HT1080 (cell line): Measurements from ENCODE around the gene KCTD5. TPM values are rescaled to one million over a fixed set of nuclear protein-coding genes. Genes with fewer than 3 reads are reported as not detected.
"Not testable (repeated sequence)": the region's sequence is repeated elsewhere in the genome, so short reads cannot be mapped to it uniquely, and the experiment has no call there.

ENCODE experiments used
- DNase-seq: peaks from one replicate; pipeline ENCODE4 v3.0.0-alpha.2; 2015; ENCODE audit warnings: low read depth
- total RNA-seq: library from RNA; depleted of rRNA; stranded (reverse); fragments of >200 nt; shearing (Covaris generic); gene quantifications from 2 replicates; pipeline ENCODE4 v1.2.3, GENCODE V29; 2014

The KCTD5 gene
- total RNA-seq, 1 experiment from 2014 or later, result 61.4 TPM

DNA sequence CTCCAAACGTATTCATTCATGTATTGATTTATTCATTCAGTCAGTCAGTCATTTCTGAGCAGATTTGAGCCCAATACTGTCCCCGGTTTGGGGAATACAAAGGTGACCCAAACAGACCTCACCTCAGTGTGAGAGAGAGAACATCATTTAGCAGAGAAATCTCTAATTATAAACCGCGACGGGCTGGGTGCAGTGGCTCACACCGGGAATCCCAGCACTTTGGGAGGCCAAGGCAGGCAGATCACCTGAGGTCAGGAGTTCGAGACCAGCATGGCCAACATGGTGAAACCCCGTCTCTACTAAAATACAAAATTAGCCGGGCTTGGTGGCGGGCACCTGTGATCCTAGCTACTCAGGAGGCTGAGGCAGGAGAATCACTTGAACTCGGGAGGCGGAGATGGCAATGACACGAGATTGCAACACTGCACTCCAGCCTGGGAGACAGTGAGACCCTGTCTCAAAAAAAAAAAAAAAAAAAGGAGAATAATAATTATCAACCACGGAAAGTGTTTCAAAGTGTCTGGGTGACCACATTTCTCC, 39.4 kb downstream of the KCTD5 start:
- DNase-seq, result not testable (repeated sequence)

DNA sequence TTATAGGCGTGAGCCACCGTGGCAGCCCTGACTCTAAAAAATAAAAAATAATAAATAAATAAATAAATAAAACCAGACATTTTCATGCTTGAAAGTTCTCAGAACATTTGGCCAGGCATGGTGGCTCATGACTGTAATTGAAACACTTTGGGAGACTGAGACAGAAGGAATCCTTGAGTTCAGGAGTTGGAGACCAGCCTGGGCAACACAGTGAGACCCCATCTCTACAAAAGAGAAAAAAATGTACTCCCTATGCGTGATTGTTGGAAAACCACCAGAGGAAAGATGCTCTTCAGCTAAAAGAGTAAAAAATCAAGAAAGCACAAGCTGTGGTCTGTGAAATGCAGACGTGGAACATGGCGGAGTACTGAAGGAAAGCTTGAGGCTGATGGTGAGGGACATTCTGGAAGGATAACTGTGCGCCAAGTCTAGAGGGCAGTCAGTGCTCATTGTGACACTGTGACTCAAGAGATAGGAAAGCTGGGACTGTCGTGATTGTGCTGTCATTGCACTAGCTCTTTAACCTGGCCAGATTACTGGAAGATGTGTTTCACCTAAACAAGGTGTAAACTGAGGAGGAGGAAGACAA, 41.9 kb downstream of the KCTD5 start:
- DNase-seq, result no peak

DNA sequence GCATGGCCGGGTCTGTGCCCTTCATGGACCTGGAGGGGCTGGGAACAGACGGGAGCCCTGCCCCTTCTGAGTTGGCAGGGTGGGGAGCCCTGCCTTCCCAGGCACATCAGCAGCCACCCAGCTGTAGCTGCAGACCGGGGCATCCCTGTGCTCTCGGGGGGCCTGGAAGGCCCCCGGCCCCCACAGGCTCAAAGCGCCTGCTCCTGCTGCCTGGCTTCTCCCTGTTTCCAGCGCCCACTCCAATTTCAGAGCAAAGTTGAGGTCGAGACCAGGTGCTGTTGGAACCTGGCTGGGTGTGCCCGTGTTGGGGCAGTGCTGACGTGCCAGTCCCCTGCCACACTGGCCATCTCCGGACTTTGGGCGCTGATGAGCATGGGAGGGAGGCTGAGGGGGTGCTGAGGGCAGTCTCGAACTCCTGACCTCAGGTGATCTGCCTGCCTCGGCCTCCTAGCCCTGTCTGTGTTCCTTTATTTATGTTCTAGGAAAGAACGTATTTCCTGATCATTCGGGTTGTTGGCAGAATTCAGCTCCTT, 42.6 kb downstream of the KCTD5 start:
- no peak for DNase-seq

DNA sequence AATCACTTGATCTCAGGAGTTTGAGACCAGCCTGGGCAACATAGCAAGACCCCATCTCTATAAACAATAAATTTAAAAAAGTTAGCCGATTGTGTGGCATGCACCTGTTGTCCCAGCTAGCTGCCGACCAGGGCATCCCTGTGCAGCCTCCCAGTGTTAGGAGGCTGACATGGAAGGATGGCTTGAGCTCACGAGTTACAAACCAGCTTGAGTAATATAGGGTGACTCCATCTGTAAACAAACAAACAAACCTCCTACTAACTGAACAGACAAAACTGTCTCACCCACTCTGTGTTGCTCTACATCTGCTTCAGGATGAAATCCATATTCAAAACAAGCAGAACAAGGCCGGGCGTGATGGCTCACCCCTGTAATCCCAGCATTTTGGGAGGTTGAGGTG, 44.6 kb downstream of the KCTD5 start:
- DNase-seq, result no peak

DNA sequence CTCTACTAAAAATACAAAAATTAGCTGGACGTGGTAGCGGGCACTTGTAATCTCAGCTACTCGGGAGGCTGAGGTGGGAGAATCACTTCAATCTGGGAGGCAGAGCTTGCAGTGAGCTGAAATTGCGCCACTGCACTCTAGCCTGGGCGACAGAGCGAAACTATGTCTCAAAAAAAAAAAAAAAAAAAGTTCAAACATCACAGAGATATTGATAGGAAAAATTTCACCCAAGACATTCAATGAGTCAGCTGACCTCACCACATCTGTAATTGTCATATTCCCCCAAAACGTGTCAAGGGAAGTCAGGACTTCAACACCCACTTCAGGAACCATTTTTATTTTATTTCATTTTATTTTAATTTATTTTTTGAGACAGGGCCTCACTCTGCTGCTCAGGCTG, 45.7 kb downstream of the KCTD5 start:
- no peak for DNase-seq

DNA sequence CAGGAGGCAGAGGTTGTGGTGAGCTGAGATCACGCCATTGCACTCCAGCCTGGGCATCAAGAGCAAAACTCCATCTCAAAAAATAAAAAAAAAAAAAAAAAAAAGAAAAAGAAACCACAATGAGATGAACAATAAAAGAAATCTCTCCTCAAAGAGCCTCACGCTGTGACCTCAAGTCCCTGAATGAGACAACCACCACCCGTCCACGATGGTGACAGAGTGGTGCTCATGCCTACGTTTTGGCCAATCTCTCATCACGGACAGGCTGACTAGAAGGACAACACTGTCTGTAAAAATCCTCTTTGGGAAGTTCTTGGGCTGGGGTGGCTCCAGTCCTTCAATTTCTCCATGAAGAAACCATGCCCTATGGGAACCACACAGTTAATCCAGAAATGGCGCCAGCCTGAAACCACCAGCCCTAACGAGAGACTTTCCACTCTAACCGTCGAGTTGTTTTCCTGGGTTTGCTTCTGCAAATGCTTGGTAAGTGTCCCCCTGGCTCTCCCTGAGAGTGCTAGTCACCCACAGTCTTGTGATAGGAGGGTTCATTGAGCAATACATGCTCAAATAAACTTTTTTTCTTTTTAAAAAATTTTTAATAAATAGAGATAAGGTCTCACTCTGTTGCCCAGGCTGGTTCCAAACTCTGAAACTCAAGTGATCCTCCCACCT, 52.7 kb downstream of the KCTD5 start:
- no peak for DNase-seq

DNA sequence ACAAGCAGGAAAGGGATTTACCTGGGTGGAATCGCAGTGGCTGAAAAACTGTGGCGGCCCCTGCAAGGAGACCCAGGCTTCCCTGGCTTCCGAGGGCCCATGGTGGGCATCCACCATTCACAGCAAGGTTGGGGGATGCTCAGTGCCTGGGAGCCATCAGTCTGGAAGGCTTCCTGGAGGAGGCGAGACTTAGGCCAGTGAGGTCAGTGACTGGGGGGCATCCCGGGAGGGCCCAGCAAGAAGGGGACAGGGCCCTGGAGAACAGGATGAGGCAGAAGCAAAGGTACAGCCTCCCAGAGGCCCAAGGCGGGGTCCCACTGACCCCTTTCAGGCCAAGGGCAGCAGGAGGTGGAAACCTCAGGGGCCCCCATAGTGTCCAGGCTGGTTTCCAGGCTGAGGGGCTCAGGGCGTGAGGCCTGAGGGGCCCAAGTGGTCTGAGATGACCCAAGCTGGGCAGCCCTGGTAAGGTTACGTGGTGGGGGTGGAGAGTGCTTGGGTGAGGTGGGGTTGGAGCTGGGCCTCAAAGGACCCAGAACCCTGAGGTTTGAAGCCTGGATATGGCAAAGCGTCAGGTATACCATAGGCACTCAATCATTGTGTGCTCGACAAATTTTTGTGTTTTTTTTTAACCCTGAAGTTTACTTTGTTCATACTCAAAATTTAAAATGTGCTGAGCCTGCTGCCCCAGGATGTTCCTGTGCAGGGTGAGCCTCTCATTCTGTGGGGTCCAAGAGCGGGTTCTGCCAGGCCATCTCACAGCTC, 54.3 kb downstream of the KCTD5 start:
- DNase-seq, result no peak

DNA sequence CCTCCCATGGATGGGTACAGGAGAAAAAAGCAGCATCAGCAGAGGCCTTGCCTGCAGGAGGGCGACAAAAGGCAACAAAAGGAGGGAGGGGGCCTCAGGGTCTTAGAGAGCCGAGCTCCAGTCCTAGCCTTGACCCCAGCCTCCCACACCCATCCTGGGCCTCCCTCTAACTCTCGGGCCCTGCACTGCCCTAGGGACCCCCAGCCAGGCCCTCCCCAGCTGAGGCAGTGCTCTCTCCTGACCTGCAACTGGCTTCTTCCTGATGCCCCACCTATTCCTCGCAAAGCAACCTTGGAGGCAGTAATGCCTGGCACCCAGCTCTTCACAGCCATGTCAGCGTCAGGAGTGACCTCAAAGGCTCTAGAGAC, 54.9 kb downstream of the KCTD5 start:
- no peak for DNase-seq

DNA sequence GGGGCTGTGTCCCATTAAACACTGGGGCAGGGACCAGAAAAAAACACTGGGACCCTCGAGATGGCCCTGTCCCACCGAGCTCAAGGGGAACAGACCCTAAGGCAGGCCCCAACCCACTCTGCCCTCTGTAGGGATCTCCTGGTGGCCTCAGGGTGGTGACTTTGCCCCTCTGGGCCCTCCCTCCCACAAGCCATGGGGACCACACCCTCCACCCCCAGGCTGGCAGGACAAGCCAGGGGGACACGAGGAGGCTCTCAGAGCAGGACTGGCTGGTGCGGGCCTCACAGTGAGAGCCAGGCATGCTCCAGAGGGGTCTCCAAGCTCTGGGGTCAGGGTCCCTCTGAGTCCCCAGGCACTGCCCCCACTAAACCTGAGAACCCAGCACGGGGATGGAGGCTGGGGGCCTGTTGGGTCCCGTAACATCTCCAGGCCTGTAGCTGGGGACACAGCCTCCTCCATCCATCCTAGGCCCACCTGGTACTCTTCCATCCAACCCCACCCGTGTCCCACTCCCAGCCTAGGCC, 55.6 kb downstream of the KCTD5 start:
- no peak for DNase-seq

DNA sequence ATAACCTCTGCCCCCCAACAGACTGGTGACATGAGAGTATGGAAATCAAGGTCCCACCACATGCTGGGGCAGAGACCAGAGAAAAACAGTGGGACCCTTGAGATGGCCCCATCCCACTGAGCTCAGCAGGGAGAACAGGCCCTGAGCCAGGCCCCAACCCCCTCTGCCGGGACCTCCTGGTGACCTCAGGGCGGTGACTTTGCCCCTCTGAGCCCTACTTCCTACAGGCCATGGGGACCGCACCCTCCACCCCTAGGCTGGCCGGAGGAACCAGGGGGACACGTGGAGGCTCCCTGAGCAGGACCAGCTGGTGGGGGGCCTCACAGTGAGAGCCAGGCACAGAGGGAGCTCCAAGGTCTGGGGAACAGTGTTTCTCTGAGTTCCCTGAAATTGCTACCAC, 56.3 kb downstream of the KCTD5 start:
- DNase-seq, result no peak

DNA sequence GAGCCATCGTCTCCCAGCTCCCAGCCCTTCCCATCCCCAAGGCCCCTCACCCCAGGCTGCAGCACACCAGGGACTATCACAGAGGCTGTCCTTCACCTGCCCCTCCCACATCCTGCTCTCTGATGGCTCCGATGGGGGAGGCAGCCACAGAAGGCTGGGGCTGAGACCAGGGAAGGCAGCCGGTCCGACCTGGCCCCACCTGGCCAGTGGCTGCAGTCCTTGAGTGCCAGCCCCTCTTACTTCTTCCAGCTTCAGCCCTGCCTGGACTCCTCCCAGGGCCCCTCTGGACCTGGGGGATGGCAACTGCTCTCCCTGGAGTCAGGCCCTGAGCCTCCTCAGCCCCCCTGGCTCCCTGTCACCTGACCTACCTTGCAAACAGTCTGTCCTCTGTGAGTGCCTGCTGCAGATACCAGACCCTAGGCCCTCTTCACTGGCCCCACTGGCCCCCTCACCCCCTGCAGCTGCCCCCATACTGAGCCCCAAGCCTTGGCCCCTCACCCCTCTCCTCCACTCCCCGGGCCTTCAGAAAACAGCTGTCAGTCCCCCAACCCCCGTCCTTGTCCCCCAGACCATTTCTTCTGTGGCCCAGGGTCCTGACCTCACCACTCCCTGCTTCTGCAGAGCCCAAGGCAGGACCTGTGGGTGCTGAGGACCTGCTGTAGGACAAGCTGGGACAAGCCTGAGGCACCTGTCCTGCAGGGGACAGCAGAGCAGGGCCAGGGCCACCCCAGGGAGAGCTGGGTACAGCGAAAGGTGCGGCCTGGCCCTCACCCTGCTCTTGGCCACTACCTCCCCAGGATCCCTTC, 57.5 kb downstream of the KCTD5 start:
- DNase-seq, result no peak

DNA sequence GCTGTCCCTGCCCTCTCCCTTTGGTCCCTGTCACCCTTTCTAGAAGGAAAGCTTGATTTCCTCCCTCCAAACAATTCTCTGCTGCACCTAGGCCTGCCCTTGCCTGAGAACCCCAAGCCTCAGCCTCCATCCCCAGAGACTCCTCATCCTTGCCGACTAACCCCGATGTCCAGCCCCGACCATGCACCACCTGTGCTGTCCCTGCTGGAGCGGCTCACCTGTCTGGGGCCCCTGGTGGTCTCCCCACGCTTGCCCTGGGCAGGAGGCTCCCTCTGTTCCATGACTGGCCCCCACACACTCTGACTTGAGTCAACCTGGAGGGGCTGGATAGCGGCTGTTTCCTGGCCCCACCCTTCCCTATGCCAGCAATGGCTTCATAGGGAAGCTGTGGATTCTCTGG, 58.2 kb downstream of the KCTD5 start:
- no peak for DNase-seq

DNA sequence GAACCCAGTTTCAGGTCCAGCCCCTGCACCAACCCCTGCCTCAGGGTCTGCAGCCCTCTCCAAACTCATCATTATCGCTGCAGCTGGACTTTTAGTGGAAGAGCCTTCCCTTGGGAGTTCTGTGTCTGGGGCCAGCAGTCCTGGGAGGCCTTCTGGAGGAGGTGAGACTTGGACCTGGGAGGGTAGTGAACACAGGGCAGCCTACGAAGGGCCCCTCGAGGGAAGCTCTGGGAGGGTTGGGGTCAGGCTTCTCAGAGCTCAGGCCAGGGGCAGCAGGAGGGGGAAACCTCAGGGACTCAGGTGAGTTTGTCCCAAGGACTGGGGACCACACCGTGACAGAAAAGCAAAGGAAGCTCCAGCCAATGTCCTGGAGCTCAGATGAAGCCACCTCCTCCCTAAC, 58.8 kb downstream of the KCTD5 start:
- DNase-seq, result no peak

DNA sequence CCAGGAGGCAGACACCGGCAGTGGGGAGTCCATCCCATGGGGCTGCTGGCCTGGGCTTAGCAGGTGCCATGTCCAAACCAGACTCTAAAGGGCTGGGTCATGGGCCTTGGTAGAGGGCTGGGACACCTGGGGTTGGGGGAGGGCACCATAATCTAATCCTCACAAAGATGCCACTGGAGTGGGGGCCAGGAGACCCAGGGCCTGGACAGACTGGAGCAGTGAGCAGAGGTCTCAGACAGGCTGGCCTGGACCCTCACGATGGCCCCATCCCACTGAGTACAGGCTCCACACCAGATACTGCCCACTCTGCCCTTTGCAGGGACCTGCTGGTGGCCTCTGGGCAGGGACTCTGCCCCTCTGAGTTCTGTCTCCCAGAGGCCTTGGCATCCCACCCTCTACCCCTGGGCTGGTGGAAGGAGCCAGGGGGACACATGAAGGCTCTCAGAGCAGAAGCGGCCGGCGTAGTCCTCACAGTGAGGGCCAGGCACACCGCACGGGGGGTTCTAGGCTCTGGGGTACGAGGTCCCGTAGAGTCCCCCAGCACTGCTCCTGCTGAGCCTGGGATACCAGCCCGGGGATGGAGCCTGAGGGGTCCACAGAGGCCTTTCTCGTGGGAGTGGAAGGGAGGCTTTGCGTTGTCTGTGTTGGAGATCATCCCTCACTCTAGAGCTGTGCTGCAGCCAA, 60.1 kb downstream of the KCTD5 start:
- no peak for DNase-seq

DNA sequence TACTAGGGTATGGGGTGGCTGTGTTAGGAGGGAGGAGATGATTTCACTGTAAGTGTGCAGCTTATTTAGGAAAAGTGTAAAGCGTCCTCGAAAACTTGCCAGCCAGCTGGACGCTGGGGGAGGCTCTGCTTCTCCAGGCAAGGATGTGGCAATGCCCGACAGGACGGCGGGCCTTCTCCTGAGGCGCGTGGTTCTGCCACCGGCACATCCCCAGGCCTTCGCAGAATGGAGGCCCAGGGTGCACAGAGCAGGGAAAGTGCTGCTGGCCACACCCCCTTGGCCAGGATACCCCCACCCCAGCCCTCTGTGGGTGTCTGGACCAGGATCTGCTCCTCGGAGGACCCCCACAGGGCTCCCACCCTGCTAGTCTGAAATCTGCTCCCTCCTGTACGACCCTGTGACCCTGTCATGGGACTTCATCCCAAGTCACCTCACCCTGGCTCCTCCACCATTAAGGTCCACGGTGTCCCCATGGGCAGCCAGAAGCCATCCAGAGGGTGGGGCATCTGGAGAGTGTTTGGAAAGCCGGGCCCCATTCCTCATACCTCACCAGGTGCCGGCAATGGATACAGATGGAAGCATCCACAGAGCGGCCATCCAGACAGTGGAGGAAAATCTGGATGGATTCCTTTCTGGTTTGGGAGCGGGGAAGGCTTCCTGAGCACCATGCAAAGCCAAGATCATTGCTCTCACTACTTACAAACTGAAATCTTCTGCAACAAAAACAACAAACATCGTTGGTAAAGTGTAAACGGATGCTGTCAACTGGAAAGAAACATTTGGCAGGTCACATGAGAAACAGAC, 60.9 kb downstream of the KCTD5 start:
- no peak for DNase-seq

DNA sequence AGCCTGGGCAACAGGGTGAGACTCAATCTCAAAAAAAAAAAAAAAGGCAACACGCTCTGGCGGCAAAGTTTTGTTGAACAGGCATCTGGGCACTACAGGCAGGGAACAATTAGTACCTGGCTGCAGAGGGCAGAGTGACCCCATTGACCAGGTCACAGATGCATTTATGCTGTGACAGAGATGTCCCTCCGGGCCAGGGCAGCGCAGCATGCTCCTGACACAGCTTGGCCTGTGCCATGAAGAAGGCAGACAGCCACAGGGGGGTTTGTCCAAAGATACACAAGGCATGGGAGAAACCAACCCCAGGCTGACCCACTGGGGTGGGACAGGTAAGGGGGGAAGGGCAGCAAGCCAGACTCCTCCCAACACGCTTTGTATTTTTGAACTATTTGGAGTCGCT, 62.4 kb downstream of the KCTD5 start:
- no peak for DNase-seq

DNA sequence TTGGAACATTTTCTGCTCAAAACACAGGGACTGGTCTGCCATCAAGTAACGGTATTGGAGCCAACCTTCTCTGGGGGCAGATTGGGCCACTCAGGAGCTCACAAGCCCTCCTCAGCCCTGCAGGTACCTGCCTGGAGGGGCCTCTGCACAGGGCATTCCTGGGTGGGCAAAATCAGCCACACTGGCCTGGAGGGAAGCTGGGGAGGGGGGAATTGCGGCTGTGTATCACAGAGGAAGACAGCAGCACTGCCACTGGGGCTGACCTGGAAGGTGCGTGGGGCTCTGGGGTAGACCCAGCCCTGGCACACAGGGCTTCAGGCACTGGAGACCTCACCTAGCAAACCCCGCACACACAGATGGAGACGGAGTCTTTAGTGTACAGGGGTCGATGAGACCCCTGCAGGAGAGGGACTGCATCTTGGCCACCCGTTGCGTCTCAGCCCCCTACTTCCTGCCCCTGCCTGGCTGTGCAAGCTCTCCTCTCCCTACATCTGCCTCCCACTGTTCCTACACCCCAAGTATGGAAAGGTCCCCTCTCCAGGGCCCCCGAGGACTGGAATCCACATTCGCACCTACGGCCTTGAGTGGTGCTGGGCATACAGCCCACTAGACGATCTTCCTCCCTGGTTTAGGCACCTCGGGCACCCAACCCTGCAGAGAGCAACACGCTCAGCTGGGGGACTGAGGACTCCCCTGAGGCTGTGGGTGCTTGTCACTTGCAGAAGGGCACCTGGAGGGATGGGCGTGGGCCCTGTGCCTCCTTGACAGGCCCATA, 63.0 kb downstream of the KCTD5 start:
- DNase-seq, result no peak

DNA sequence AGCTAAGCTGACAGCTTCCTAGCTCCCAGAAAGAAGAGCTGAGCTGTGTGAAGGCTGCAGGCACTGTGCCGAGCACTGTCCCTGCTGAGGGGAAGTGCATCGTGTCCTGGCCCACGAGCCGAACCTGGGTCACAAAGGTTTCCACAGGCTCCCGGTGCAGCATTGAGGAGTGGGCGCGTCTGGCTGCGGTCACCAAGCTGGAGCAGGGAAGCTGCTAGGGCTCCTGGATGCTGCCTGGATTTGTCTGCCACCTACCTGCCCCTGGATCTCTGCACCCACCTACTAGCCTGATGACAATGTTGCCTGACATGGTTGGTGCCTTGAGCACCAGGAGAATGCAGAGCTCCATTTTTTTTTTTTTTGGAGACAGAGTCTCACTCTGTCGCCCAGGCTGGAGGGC, 63.6 kb downstream of the KCTD5 start:
- no peak for DNase-seq
